MM.1S (cell line): ENCODE measurements around the gene NRG3.

Experiments used
- CTCF ChIP-seq: fragments of 300-600 bp; sonication (generic); IDR thresholded peaks from 2 replicates; pipeline ENCODE4 v1.5.1; 2016; ENCODE audit warnings: antibody characterized with exemption, low read length, mixed read lengths
- EZH2 ChIP-seq: fragments of 300-600 bp; sonication (generic); optimal IDR thresholded peaks from 2 replicates; pipeline ENCODE3; 2017; ENCODE audit warnings: low read depth, mild to moderate bottlenecking, antibody characterized with exemption, low read length, mixed read lengths
- EZH2phosphoT487 ChIP-seq: fragments of 300-600 bp; sonication (generic); IDR thresholded peaks from 2 replicates; pipeline ENCODE4 v1.6.1; 2018; ENCODE audit warnings: antibody characterized with exemption, low read length

- no peak for TF ChIP-seq CTCF
- TF ChIP-seq EZH2: no peak
- TF ChIP-seq EZH2phosphoT487: no peak
Measured at GRCh38 chr10:82236084-82236731, 361.2 kb downstream of the NRG3 start.
